ENCODE data around the gene UROC1. TPM values are rescaled to one million over a fixed set of nuclear protein-coding genes. Genes with fewer than 3 reads are reported as not detected.
A peak's percentile ranks its signal among the peaks of the same experiment; 100 is the strongest.
"Not testable (repeated sequence)": the region's sequence is repeated elsewhere in the genome, so short reads cannot be mapped to it uniquely, and the experiment has no call there.

Gene UROC1
- total RNA-seq, 1 experiment from 2014 or later, result not detected

- no peak for DNase-seq (ENCODE audit: low read depth)
Observed at GRCh38 chr3:126547721-126548120, 30.1 kb upstream of the UROC1 start.

GRCh38 chr3:126546549-126547239 lies 29.1 kb upstream of the UROC1 start:
- DNase-seq (ENCODE audit: low read depth), result no peak

- DNase-seq (ENCODE audit: low read depth), result no peak
Observed at GRCh38 chr3:126546013-126546412, 28.4 kb upstream of the UROC1 start.

DNA sequence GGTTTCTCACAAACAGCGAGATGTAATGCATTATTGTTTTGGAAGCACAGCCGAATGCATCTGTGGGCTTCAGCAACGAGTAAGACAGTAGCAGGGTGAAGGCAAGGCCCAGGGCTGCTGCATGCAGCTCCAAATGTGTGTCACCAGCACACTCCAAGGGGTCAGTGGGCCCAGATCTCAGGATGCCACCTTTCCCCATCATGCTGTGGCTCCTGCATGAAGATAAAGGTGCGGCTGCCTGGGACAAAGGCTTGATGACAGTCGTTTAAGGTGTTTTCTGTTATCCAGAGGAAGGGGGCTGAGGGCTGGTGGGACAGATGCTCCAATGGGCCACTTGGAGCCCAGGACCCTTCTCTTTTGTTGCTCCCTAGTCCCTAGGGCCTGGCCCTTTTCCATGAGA lies 28.0 kb upstream of the UROC1 start:
- no peak for DNase-seq (ENCODE audit: low read depth)

DNA sequence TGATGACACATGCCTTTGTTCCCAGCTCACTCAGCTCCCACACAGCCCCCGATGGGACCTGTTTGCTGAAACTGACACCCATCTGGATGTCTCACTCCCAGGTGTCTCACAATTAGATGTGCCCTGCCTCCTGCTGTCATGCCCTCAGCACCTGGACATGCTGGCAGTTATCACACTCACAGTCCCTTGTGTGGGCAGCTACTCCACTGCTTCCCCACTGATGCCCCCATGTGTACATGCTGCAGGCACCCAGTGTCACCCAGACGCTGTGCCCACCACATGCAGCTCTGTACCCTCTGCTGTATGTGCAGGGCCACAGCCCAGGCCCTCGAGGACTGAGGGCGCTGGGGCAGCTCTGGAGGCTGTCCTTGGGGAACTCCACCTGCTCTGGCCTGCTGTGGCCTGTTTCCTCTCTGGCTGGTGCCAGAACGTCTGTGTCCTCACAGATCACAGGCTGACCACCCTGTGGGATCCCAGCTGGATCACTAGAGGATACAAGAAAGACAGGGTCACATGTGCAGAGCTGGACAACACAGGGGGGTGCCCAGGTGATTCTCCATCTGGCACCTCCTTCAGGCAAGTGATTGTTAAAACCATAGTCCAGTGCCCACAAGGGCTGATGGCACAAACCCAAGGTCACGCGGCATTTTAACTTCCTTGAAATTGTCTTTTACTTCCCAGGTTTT lies 27.2 kb upstream of the UROC1 start:
- no peak for DNase-seq (ENCODE audit: low read depth)

GRCh38 chr3:126543457-126544061 lies 26.0 kb upstream of the UROC1 start:
- DNase-seq (ENCODE audit: low read depth), result no peak

DNA sequence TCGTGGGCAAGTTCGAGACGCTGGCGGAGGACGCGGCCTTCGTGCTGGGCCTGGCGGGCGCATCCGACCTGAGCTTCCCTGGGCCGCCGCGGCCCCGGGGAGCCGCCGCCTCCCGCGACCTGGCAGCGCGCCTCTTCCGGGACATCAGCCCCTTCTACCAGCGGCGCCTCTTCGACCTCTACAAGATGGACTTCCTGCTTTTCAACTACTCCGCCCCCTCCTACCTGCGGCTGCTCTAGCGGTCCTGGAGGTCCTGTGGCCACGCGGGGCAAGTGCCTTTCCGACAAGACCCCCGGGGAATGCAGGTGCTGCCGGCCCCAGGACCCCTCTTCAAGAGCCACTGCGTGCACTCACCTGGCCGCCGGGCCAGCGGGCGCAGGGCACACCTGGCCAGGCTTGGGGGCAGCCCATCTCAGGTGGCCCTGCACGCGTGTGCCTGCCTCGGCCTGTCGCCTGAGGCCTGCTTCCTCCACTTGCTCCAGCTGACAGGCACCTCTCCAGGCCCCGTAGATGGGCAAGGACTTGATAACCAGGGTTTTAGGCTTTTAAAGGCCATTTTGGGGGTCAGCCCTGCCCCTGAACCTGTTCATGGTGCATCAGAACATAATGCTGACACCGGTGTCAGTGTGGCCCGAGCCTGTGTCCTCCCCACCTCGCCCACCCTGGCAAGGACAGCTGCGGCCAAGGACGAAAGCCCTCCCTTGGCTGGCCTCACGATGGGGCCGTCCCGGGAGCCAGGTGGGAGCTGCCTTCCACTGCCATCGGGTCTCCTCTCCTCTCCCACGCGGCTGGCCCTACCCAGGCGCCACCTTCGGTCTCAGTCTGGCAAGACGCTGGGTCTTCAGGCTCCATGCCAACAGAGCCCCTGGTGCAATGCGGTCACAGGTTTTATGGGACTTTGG lies 25.0 kb upstream of the UROC1 start:
- no peak for DNase-seq (ENCODE audit: low read depth)

- no peak for DNase-seq (ENCODE audit: low read depth)
Observed at GRCh38 chr3:126541628-126542339, 24.2 kb upstream of the UROC1 start.

GRCh38 chr3:126540951-126541627 lies 23.5 kb upstream of the UROC1 start:
- no peak for DNase-seq (ENCODE audit: low read depth)

DNA sequence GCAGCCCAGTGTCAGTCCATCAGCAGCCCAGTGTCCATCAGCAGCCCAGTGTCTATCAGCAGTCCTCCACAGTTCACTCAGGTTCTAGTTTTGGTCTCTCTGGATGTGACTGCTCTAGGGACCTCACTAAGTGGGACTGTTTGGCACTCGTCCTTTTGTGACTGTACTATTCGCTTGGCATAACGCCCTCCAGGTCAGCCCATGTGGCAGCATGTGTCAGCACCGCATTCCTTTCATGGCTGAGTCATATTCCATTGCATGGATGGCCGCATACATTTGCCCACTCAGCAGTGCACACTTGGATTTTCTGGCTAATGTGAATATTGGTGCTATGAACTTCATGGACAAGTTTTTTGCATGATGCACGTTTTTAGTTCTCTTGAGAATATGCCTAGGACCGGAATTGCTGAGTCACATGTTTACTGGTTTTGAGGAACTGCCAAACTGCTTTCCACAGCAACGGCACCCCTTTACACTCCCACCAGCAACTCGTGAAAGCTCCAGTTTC lies 22.8 kb upstream of the UROC1 start:
- DNase-seq (ENCODE audit: low read depth), result peak; percentile 93

- no peak for DNase-seq (ENCODE audit: low read depth)
Observed at GRCh38 chr3:126539558-126540250, 22.1 kb upstream of the UROC1 start.

- DNase-seq (ENCODE audit: low read depth), result no peak
Observed at GRCh38 chr3:126538966-126539365, 21.4 kb upstream of the UROC1 start.

DNA sequence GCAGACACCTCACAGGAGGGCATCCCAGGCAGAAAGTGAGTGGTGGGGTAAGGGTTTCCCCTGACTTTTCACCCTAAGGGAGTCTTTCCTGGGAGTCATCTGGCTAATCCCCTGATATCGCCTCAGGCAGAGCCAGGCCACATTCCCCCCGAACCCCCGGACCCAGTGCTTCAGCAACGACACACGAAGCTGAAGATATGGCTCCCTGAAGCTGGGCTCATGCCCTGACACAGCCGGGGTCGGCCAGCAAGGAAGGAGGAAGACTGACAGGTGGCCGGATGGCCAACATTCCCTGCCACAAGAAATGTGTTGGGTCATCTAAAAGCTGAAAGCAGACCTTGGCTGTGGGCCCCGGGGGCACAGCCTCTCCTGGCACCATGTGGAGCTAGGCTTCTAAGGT lies 20.7 kb upstream of the UROC1 start:
- no peak for DNase-seq (ENCODE audit: low read depth)

DNA sequence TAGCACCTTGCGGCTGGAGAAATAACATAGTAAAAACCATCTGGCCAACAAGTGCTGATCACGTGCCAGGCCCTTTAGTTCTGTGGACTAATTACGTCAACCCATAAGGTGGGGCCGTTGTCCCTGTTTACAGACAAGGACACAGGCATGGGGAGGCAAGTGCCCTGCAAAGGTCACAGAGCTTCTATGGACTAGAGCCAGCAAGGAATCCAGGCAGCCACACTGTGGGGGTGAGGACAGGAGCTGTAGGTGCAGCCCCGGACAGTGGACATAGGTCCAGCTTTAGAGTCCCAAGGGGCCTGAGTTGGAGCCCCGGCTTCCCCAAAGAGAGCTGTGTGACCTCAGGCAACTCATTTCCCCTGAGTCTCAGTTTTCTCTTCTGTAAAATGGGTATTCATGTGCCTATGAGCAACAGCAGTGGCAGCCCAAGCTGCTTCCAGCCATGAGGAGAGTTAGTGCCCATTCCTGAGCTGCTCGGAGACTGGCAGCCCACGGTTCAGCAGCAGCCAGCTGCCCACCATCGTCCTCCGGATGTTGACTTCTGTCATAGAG lies 20.2 kb upstream of the UROC1 start:
- DNase-seq (ENCODE audit: low read depth), result no peak

DNA sequence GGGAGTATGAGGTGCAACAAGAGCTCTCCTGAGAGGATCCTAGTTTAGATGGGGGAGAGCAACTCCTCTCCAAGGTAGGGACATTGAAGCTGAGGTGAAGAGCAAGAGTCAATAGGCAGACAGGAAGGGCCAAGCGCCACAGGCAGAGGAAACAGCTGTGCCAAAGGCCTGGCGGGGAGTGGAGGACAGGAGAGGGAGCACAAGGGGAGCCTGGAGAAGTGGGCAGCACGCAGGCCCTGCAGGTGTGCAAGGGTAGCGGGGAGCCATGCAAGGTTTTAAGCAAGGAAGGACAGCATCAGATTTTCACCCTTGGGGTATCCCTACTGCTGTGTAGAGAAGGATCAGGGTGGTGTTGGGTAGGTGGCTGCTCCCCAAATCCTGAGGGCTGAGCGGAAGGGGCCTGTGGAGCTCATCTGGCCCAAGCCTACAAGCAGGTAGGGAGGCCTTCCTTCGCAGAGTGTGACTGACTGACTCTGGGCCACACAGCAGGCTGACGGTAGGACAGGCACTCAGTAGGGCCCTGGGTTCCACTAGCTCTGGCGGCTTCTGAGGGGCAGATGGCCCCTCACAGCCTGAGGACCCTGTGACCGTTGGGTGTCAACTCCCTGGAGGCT lies 19.6 kb upstream of the UROC1 start:
- no peak for DNase-seq (ENCODE audit: low read depth)

GRCh38 chr3:126536126-126536525 lies 18.6 kb upstream of the UROC1 start:
- no peak for DNase-seq (ENCODE audit: low read depth)

- no peak for DNase-seq (ENCODE audit: low read depth)
Observed at GRCh38 chr3:126535636-126536035, 18.1 kb upstream of the UROC1 start.

DNA sequence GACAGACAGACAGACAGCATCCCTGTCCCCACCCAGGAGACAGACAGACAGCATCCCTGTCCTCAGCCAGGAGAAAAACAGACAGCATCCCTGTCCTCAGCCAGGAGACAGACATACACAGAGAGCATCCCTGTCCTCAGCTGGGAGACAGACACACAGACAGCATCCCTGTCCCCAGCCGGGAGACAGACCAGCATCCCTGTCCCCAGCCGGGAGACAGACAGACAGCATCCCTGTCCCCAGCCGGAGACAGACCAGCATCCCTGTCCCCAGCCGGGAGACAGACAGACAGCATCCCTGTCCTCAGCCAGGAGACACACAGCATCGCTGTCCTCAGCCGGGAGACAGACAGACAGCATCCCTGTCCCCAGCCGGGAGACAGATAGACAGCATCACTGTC lies 17.1 kb upstream of the UROC1 start:
- DNase-seq (ENCODE audit: low read depth), result not testable (repeated sequence)

- DNase-seq (ENCODE audit: low read depth), result no peak
Observed at GRCh38 chr3:126533506-126533905, 15.9 kb upstream of the UROC1 start.

DNA sequence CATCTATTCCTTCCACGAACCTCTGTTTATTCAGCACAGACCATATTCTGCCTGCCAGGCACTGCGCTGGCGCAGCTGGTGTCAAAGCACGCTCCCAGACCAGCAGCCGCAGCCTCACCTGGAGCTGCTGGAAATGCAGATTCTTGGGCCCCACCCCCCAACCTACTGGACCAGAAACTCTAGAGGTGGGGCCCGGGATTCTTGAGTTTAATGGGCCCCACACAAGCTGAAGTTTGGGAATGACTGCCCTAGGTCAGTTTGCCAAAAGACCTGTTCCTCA lies 13.4 kb upstream of the UROC1 start:
- DNase-seq (ENCODE audit: low read depth), result no peak
